ENCODE measurements around the gene PSME3IP1.

Gene PSME3IP1

DNA sequence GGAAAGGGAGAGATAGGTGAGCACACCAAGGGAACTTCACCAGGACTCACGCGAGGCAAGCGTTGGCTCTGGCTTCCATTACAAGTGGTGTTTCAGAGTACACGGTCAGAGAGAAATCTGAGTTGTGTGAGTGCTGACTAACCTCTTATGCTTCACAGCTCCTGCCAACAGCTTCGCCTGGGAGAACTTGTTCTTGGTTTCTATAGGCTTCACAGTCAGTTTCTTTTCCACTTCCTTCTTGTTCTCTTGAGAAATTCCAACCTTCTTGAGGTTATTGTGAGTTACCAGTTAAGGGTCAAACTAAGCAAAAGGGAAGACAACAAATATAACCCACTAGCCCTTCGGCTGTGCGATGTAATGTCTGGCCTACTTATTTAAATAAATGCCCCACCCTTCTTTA, 18.9 kb downstream of the PSME3IP1 start:
- DNase-seq: no peak

DNA sequence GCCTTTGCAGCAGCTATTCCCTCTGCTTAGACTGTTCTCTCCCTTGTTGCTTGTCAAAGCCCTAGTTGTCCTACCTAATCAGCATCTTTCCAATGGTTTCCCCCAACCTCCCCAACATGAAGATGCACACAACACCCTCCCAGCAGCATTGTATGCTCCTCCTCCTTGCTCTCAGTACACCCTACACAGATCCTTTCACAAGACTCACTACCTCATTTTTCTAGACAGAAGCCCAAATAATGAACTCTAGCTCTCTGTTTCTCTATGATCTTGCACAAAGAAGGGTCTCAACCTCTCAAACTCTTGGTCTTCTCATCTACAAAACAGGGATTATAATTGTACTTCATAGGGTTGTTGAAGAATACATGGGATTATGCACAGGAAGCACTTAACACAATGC, 19.4 kb downstream of the PSME3IP1 start:
- DNase-seq: no peak

DNA sequence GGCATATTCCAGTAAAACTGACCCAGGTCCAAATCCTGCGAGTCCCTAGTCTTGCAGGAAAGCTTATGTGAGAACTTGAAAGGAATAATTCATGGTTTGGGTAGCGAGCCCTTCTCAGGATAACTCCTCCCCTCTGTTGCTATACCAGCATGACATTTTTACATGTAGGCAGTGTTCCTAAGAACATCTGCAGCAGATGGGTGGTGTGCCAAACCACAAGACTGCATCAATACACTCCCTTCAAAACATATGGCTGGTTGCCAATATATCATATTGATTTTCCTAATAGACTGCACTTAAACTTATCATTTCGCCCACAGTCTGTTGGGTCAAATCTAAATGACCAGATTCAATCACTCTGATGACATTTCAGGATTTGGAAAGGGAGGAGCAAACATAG, 19.9 kb downstream of the PSME3IP1 start:
- no peak for DNase-seq

DNA sequence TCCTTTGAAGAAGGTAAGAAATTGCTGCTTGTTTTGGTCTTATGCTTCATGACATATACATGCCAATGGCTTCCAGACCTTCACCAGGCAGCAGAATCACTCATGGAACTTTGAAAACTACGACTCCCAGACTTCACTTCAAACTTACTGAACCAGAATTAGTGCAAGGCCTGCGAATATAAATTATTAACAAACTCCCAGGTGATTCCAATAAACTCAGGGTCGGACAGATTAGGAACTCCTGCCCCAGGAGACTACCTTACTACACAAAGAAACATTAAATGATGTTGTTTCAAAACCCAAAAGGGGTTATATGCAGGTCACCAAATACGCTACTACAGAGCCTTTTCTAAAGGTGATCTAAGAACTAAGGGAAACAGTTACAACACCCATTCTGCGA, 20.4 kb downstream of the PSME3IP1 start:
- DNase-seq: no peak

DNA sequence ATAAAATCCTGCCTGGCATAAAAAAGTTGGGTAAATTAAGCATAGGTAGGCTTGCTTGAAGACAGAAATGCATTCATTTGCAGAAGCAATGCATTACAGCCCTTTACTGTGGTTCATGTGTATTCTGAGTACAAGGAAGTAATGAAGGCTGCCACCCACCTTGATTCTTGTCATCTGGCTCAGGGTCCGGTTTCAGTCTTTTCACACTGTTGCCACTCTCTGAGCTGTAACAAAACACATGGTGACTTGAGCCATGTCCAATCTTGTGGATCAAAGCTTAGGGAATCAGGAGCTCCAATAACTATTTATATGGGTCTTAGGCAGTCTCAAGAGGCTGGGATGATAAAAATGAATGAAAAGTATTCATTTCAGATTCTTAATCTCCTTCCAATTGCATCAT, 22.0 kb downstream of the PSME3IP1 start:
- no peak for DNase-seq

DNA sequence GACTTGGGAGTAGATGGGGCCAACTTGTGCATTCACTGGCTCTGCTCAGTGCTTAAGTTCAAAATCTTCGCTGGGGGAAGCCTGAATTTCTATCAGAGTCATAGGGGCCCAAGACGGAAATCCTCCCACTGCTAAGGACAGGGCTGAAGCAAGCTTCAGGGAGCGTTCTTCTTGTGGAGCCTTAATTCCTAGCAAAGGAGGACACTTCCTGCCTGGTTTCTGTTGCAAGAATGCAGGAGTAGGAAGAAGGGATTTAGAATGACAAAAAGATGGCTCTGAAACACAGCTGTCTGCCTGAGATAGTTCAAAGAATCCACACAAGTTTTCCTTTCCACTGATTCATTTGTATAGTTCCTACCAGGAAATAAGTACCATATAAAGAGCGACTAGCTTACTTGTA, 26.4 kb downstream of the PSME3IP1 start:
- no peak for DNase-seq

DNA sequence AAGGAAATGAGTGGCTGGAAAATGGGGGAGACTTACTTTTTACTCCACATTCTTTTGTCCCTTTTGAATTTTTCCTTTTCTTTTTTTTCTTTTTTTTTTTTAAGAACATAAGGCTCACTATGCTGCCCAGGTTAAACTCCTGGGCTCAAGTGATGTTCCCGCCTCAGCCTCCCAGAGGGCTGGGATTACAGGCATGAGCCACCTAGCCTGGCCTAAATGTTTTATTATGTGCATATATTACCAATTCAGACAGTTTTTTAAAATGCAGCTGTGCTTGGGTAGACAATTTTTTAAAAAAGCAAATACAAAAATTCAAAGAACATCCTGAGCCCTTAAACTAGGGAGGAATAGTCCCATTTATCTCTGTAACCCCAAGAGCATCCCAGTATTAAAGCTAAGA, 28.3 kb downstream of the PSME3IP1 start:
- DNase-seq: no peak

DNA sequence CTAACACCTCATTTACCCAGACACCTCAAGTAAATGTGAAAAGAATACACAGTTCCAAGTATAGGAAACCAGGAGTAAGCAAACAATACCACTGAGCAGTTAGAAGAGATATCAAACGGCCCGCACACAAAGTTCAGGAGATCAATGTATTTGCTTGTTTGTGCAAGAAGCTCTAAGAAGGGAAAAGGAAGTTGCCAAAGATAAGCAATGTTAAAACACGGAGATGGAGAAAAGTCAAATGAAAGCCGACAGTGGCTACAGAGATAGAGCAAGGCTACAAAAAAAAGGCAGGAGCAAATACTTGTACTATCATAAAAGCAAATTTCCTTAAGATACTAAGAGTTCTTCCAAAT, 29.5 kb downstream of the PSME3IP1 start:
- no peak for DNase-seq

DNA sequence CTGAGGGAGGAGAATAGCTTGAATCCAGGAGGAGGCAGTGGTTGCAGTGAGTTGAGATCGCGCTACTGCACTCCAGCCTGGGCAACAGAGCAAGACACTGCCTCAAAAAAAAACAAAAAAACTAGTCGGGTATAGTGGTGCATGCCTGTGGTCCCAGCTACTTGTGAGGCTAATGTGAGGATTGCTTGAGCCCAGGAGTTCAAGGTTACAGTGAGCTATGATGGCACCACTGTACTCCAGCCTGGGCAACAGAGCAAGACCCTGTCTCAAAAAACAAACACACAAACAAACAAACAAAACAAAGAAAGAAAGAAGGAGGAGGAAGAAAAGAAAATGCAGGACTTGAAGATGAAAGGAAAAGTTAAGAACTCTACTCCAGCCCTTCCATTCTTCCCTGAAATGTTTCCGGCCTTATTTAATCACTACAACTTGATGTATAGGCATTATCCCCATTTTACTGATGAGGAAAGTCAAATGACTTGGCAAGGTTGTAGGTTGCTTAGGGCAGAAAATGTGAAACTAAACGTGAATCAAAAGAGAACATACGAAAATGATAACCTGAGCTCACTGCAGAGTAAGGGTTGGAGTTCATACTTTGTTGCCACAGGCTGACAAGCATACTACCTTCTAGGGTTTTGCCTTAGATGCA, 30.0 kb downstream of the PSME3IP1 start:
- DNase-seq: no peak

DNA sequence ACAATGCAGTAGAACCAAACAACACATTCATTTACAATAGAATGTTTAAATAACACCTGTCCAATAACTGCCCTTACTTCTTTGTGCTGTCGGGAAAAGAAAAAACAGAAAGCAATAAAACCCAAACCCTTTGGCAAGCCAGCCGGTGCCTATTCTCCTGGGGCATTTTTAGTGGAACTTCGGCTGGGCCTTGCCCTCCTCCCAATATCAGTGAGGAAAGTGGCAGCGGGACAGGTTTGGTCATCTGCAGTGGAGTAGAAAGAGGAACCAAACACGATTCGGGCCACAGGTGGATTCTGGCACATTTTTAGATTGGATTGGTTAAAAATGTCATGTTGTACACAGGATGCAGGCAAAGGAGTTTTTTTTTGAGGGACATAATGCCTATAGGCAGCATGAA, 32.0 kb downstream of the PSME3IP1 start:
- DNase-seq: no peak

DNA sequence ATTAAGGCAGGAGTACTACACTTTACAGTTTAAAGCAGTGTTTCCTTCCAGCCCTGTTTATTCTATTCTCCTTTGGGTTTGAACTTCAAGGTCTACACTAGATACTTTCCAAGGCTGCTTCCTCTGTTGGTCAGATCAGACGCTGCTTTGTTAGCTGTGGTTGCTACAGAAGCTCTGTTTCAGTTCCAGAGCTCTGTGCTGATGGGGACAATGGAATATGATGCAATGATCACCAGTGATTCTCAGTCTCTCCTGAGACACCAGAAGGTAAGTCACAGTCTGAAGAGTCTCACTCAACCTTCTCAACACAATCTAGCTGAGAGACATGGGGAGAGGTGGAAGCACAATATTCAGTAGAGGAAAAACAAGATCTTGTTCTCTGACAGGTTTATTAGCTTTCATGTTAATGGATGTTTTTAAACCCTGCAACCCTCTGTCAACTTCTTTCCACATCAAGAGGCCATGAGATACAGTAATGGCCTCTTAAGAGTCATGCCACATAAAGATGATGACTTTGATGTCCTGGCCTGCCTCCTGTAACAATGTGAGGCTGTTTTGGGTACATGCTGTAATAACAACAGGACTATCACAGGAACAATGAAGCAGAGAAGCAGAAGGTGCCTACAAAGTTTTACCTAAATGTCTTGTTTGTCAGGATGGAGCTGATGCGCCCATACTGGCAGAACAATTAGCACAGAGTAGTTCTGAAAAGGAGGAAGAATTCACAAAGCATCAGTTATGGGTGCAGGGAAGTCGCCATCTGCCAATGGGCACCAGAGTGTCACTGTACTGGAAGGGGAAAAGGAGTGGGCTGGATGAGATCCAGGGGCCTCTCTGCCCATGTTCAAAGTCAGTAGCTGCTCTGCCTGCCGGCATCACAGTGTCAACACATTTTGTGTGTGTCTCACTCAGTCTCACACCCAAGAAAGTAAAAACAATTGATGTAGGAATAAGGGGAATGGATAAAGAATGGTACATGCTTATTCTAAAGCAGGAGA, 33.4 kb downstream of the PSME3IP1 start:
- no peak for DNase-seq

DNA sequence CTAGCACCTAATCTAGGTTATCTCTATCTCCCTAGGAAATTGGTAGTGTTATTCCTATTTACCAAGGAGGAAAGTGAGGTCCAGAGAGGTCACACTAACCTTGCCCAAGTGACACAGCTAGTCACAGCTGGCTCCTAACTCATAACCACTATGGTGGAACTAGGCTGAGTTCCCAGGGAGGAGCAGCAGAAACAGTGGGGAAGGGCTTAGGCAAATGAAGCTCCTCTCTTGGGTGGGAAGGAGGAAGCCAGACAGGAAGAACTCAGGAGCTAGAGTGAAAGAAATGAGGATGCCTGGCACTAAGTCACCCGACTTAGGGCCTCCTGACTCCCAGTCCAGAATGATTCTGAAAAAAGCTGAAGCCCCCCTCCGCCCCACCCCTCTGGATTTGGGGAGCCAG, 34.5 kb downstream of the PSME3IP1 start:
- no peak for DNase-seq

DNA sequence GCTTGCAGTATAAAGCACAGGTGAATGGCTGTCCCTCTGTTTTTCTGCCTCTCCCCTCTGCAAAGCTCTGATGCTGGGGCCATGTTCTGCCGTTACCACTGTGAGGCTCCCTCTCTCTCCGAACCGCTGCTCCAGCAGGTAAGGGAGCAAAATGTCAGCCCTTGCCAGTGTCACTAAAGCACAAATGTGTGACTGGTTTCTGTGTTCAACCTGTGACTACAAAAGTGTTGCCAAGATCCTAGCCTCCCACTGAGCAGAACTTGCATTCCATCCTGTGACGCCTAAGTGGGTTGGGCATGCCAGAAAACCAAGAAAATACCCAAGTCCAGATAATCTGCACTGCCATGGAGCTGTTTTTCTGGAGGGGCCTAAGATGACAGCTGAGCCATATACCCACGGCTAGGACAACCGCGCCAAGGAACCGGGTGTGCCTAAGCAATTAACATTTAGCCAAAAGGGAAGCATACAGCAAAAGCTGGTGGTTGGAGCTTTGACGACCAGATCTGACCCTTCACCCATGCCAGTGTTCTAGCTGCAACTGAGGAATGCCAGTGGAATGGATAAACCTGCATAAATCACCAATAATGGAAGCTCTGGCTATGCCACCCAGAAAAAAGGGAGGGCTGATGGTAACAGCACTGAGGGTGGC, 35.0 kb downstream of the PSME3IP1 start:
- no peak for DNase-seq

DNA sequence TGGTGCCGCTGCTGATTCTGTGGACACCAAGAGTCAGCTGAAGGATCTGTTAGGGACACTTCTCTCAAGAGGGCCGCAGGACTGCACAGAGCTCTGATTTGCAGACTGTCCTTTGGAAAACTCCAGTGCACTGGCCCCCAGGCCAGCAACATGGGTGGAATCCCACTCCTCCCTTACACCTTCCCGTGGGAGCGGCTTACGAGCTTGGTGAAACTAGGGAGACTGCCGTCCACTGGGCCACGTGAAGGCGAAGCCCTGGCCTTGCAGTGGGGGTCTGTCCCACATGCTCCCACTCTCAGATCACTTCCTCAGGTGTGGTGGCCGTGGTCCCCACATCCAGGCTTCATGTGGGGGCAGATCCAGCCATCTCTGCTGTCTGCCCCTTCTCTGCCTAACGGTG, 36.4 kb downstream of the PSME3IP1 start:
- no peak for DNase-seq

DNA sequence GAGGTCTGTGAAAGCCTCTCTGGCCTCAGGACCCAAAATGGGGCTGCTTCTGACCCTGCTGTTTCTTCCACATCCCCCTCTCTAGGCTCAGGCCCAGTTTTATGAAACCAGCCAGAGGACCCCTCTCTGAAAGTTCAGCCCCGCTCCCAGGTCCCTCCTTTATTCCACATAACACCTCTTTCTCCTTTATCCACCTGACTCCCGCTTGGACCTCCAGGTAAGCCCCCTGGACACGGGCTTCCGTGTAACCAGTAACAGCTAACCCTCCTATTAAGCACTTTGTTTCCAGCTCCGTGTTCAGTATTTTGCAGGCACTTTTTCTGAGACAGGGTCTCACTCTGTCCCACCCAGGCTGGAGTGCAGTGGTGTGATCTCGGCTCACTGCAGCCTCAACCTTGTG, 37.4 kb downstream of the PSME3IP1 start:
- DNase-seq: no peak

DNA sequence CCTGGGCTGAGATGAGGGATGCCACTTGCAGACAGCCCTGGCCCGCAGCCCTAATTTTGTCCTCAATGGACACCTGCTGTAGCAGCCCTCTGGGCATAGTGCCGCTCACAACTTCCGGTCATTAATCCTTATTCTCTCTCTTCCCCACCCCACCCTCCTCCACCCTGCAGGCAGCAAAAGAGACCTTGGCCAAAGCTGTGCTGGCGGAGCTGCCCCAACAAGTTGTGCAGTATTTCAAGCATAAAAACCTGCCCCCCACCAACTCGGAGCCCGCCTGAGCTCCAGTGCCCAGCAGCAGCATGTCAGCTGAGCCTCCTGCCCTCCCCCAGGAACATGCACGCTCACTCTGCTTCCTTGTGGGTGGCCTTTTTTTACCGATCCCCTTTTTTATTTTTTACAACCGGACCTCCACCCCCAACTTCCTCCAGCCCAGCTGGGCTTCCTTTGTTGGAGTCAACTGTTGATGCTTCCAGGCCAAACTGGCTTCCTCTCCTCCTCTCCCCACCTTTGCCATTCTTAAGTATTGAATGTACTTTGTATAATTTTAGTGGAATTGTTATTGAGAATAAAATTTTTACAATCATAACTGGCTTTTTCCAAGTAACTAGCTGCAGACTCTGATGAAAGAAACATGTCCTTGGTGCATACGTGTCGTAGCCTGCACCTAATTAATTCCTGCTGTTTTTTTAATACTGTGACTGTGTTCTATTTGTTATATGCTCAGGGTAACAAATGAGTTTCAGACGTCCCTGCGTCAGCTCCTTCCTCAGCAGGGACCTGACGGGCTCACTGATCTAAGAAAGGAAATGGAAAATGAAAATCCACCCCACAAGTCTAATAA, 38.2 kb downstream of the PSME3IP1 start:
- no peak for DNase-seq

DNA sequence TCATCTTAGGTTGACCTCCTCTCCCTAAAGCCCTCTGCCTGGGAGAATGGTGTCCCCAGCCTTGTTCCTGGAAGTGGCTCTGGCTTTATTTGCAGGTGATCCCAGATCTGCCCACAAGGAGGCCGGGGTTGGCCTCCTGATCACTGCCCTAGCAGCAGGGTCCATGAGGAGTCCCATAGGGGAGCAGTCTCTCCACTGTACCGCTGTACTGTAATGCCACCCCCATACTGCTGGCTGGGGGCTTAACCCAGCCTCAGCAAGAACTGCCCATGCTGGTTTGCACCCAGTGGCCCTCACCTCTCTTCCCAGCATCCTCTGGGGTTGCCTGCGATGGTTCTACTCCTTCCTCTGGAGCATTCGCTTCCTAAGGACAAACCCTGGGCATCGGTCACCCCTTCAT, 39.1 kb downstream of the PSME3IP1 start:
- no peak for DNase-seq

DNA sequence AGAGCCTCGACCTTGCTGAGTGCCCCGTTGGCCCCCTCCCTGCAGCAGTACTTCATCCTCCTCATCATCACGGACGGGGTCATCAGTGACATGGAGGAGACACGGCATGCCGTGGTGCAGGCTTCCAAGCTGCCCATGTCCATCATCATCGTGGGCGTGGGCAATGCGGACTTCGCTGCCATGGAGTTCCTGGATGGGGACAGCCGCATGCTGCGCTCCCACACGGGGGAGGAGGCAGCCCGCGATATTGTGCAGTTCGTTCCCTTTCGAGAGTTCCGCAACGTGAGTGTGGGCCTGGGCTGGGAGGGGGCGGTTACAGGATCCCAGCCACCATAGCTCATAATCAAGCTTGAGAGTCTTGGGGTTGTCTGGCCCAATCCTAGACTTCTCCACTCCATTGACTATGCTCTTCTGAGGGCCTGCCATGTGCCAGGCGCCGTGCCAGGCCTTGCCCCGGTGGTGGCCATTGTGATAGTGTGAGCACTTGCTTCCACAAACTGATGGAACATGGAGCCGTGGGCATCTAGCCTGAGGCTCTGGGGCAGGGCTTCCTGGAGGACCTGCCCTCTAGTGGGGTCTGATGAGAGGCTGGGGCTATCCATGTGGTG, 39.7 kb downstream of the PSME3IP1 start:
- no peak for DNase-seq

DNA sequence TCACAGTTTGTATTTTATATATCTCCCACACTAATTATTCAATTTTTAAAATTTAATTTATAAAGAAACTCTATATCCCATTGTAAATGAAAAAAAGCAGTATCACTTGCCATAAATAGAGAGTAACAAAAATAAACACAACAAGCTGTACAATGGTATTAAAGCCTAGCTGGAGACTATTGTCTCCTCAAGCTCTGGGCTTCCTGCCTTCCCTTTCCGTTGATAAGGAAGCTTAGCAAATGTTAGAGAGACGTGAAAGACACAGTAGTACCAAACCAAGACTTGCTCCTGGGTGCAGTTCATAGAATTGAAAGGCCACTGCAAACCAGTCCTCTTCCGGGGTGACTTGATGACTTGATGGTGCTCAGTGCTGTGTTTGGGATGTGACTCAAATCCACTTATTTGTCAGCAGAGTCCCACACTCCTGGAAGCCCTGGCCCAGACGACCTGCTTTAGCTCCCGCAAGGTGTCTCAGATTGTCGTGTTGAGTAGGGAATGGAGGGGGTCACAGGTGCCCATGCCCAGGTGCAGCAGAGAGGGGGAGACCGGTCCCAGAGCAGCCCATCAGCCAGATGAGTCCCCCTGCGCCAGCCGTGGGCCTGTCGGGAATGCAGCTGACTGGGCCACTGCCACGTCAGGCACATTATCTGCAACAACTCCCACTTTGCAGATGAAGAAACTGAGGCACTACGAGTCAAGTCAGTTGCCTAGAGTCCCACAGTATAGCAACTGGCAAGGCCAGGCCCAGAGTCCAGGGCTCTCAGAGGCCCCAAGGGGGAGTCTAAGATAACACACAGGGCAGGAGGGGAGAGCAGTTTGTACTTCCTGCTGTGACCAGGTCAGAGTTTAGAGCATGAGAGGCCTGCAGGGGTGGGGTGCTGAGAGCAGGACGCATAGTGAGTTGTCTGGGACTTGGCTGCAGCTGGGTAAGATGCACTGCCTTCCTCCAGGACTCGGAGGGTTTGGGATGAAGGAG, 40.5 kb downstream of the PSME3IP1 start:
- no peak for DNase-seq

DNA sequence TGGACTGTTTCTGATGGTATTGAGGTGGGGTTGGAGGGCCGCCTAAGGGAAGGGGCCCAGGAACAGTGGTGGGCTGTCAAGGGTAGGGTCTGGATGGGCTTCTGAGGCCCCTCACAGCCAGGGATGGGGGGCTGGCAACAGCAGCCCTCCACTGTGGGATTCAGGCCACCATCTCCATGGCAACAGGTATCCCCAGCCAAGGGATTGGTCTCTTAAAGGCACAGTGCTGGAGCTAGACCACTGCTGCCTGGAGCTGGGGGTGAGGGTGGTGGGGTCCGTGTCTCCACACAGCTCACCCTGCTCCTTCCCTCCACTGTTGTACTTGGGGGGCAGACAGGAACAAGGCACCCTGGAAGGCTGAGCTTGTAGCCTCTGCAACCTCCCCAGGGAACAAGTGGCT, 41.8 kb downstream of the PSME3IP1 start:
- no peak for DNase-seq
